H1 (cell line): ENCODE results near the gene SIGLEC6. TPM values are rescaled to one million over a fixed set of nuclear protein-coding genes. Genes with fewer than 3 reads are reported as not detected.

ENCODE experiments used
- CBX8 ChIP-seq: fragments of 300-800, 300-1000 bp; sonication (generic); IDR thresholded peaks from 2 replicates; pipeline ENCODE4 v1.7.1; 2016; ENCODE audit warnings: low read depth, low read length, borderline replicate concordance
- CHD7 ChIP-seq: fragments of 300-600 bp; sonication (generic); IDR thresholded peaks from 2 replicates; pipeline ENCODE4 v1.7.1; 2012; ENCODE audit warnings: low read length, moderate library complexity, mild to moderate bottlenecking, inconsistent platforms; ENCODE audit not compliant: insufficient replicate concordance
- EGR1 ChIP-seq: IDR thresholded peaks from 2 replicates; pipeline ENCODE4 v1.6.1; 2011; ENCODE audit warnings: low read depth, low read length, borderline replicate concordance
- POLR2AphosphoS5 ChIP-seq: IDR thresholded peaks from 2 replicates; pipeline ENCODE4 v1.6.1; 2011; ENCODE audit warnings: low read depth, low read length
- RFX5 ChIP-seq: IDR thresholded peaks from 2 replicates; pipeline ENCODE4 v1.6.1; 2011; ENCODE audit warnings: low read depth, low read length, improper control_type of control experiment, borderline replicate concordance
- polyA plus RNA-seq, 7 experiments: library from polyadenylated mRNA; depleted of rRNA in 3 of 7; stranded (reverse) in 5 of 7; unstranded in 2 of 7; fragments of >200 nt in 5 of 7; fragments of 200-250 nt in 2 of 7; gene quantifications; 1 replicate in 5 of 7; 2 replicates in 1 of 7; 4 replicates in 1 of 7; pipeline versions ENCODE4 v1.2.1 to v1.2.3, GENCODE V29; 2011 to 2013; ENCODE audit warnings: missing spikeins in 2 of 7, mixed read lengths in 2 of 7
- total RNA-seq: library from RNA; stranded (reverse); fragmentation: NEBNext Ultra II Directional; extraction: Animal tissue kit (Norgen Biotek cat#: 25700); gene quantifications from 2 replicates; pipeline ENCODE4 v1.2.1, GENCODE V29; 2021
- TF ChIP-seq, protein P1 (sequence below), 3 experiments: IDR thresholded peaks; 1 replicate in 2 of 3; 2 replicates in 1 of 3; pipeline versions ENCODE4 v1.5.1 to v1.6.1; 2011; ENCODE audit warnings: low read length in 3 of 3, mild to moderate bottlenecking in 3 of 3, inconsistent platforms in 2 of 3, low read depth in 1 of 3, moderate library complexity in 1 of 3; ENCODE audit not compliant: insufficient read depth in 1 of 3; ENCODE audit errors: control extremely low read depth in 1 of 3

Gene SIGLEC6
- total and polyA plus RNA-seq, 2 of the 8 experiments (the other 6 are each of a cell fraction or from before 2014, with no cell fraction given): 0.05 TPM; not detected in 1

DNA sequence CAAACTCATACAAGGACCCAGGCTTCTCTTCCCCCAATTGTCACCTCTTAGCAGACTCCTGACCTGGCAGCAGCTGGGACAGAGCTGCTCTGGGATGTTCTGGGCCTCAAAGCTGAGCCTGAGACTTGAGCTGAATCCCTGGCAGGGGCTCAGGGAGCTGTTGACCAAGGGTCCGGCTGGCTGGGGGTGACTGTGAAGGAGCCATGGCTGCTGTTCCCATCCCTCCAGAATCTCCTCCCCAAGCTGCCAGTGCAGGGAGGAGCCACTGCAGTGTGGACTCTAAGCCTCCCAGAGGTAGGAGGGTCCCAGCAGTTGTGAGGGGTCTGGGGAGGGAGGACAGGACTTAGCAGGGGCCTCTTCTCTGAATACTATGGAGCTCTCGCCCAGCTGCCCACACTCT is 2.2 kb downstream of the SIGLEC6 start (continued):
- TF ChIP-seq, protein P1, sequence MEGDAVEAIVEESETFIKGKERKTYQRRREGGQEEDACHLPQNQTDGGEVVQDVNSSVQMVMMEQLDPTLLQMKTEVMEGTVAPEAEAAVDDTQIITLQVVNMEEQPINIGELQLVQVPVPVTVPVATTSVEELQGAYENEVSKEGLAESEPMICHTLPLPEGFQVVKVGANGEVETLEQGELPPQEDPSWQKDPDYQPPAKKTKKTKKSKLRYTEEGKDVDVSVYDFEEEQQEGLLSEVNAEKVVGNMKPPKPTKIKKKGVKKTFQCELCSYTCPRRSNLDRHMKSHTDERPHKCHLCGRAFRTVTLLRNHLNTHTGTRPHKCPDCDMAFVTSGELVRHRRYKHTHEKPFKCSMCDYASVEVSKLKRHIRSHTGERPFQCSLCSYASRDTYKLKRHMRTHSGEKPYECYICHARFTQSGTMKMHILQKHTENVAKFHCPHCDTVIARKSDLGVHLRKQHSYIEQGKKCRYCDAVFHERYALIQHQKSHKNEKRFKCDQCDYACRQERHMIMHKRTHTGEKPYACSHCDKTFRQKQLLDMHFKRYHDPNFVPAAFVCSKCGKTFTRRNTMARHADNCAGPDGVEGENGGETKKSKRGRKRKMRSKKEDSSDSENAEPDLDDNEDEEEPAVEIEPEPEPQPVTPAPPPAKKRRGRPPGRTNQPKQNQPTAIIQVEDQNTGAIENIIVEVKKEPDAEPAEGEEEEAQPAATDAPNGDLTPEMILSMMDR (IDR thresholded peaks at IDR 0.05; ENCODE audit: control extremely low read depth in 1 of 3, insufficient read depth in 1 of 3, low read depth in 1 of 3, low read length in 3 of 3): no peak
- TF ChIP-seq CBX8: no peak
- no peak for TF ChIP-seq RFX5
- TF ChIP-seq POLR2AphosphoS5: no peak
- TF ChIP-seq EGR1: no peak
- TF ChIP-seq CHD7: no peak
- TF ChIP-seq, all 59 proteins: peak for 0
